HUES48 (cell line): ENCODE measurements around the gene MAP4K4.

Experiments used
- H3K27ac ChIP-seq: one replicate; pipeline ENCODE4 v1.7.0; 2013; ENCODE audit warnings: low read depth, low read length, inconsistent platforms
- H3K27me3 ChIP-seq: 2 replicates; pipeline ENCODE4 v1.6.1; 2013; ENCODE audit warnings: mild to moderate bottlenecking, low read length; ENCODE audit not compliant: control insufficient read depth, insufficient read depth
- H3K36me3 ChIP-seq: 2 replicates; pipeline ENCODE4 v1.6.1; 2013; ENCODE audit warnings: low read length; ENCODE audit not compliant: control insufficient read depth, insufficient read depth
- H3K4me1 ChIP-seq: 2 replicates; pipeline ENCODE4 v1.6.1; 2013; ENCODE audit warnings: mild to moderate bottlenecking, low read length; ENCODE audit not compliant: control insufficient read depth, insufficient read depth
- H3K4me3 ChIP-seq: 2 replicates; pipeline ENCODE4 v1.5.1; 2013; ENCODE audit warnings: mild to moderate bottlenecking, low read depth, low read length
- H3K9ac ChIP-seq: 2 replicates; pipeline ENCODE4 v1.6.1; 2013; ENCODE audit warnings: mild to moderate bottlenecking, low read depth, low read length, moderate library complexity
- H3K9me3 ChIP-seq: 2 replicates; pipeline ENCODE4 v1.6.1; 2013; ENCODE audit warnings: low read length; ENCODE audit not compliant: control insufficient read depth, insufficient read depth

MAP4K4 gene

DNA sequence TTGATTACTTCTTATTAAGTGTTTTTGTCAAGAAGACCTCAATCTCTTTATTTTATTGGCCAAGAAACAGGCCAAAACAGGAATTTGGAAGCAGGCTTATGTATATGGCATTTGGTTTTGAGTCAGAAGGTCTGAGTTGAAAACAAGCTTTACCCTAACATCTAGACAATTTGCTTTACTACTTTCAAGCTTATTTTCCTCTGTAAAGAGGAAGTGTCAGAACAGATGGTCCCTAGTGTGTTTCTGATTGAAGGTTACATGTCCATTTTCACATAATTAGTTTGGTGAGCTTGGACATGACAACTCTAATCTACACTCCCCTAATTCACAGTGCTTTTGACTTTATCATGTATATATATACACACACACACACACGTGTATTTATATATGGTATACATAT lies 19.8 kb upstream of the MAP4K4 start:
- Histone ChIP-seq H3K4me3 (no peak overlapping the region), H3K9ac (no peak overlapping the region), H3K27ac (no peak overlapping the region), H3K27me3 (no peaks in the 10 kb centered on the region), H3K4me1 (no peaks in the 10 kb centered on the region), H3K36me3 (no peaks in the 10 kb centered on the region), H3K9me3 (0 out of 2 replicates have a peak, but pooled peaks cover 3% of the 10 kb centered on the region)

- Histone ChIP-seq H3K36me3 (no peaks in the 10 kb centered on the region), H3K9me3 (no peaks in the 10 kb centered on the region), H3K27ac (no peak overlapping the region), H3K4me1 (no peaks in the 10 kb centered on the region), H3K4me3 (no peak overlapping the region), H3K27me3 (no peaks in the 10 kb centered on the region), H3K9ac (no peak overlapping the region)
Measured at GRCh38 chr2:101678379-101678778, 19.1 kb upstream of the MAP4K4 start.

DNA sequence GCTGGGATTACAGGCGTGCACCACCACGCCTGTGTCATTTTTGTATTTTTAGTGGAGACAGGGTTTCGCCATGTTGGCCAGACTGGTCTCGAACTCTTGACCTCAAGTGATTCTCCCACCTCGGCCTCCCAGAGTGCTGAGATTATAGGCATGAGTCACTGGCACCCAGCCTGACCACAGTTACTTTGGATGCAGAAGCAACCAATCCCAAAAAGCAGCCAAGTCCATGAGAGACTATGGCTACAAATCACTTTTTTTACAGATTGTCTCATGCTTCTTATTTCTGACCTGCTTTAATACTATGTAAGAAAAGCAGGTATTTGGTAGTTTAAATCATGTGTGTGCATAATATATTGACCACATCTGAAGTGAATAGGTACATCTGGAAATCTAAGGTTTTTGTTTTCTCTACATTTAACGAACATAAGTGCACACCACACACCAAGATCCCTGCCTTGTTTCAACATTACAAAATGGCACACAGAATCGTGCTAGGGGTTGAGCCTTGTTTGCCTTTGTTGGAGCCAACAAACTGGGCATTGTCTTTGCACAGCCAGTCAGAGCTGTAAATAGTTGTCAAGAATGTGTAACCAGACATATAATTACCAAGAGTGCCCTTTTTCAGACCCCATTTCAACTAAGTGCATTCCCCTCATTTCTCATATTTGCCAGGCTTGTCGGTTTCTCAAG lies 18.3 kb upstream of the MAP4K4 start:
- H3K9me3 ChIP-seq, result no peaks in the 10 kb centered on the region
- no peak overlapping the region for H3K27ac ChIP-seq
- H3K36me3 ChIP-seq, result no peaks in the 10 kb centered on the region
- no peak overlapping the region for H3K4me3 ChIP-seq
- no peaks in the 10 kb centered on the region for H3K4me1 ChIP-seq
- no peak overlapping the region for H3K9ac ChIP-seq
- H3K27me3 ChIP-seq, result no peaks in the 10 kb centered on the region

DNA sequence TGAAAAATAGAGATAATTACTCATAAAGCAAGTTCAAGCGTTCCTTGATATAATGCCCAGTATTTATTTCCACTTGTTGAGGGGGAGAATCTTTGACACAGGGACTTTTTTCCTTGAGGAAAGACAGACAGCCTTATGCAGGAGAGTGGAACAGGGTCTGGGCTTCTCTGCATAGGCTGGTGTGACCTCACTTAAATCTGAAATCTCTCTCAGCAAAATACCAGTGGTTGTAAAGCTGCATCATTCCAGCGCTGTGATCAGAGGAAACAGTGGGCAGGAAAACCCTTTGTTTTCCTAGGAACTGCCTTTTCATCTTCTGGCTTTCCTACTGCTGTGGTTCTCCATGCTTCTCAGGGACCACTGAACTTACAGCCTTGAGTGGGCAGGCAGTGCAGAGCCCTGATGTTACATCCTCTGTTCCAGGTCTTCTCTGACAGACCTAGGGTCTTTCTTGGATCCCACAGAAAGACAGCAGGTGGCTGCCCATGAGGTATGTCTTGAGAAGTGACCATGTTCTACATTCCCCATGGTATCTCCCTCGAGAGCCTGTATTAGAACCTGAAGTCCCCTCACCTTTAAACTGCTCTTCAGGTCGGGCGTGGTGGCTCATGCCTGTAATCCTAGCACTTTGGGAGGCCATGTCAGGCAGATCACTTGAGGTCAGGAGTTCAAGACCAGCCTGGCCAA lies 17.6 kb upstream of the MAP4K4 start:
- Histone ChIP-seq H3K4me1 (no peaks in the 10 kb centered on the region), H3K27ac (no peak overlapping the region), H3K4me3 (no peak overlapping the region), H3K9ac (no peak overlapping the region), H3K27me3 (no peaks in the 10 kb centered on the region), H3K9me3 (no peaks in the 10 kb centered on the region), H3K36me3 (no peaks in the 10 kb centered on the region)

DNA sequence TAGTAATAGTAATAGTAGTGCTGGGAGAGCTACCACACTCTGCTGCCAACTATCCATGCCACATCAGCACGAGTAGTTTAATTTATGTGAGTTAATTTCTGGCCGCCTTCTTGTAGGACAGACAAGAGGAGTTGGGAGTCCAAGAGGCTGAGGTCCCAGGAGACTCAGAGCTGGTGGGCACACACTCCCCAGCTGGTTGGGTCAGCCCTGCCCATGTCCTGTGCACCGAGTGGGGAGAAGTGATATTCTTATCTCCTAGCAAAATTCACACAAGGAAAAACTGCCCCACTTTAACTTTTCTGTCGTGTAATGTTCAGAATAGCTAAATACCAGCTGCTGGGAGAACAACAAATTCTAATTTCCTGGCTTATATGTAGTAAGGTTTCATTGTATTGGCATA lies 15.2 kb upstream of the MAP4K4 start:
- H3K36me3 ChIP-seq, result no peaks in the 10 kb centered on the region
- no peak overlapping the region for H3K27ac ChIP-seq
- H3K9ac ChIP-seq, result no peak overlapping the region
- H3K9me3 ChIP-seq, result no peaks in the 10 kb centered on the region
- H3K27me3 ChIP-seq, result no peaks in the 10 kb centered on the region
- no peaks in the 10 kb centered on the region for H3K4me1 ChIP-seq
- no peak overlapping the region for H3K4me3 ChIP-seq

- no peaks in the 10 kb centered on the region for H3K4me1 ChIP-seq
- H3K36me3 ChIP-seq, result no peaks in the 10 kb centered on the region
- no peak overlapping the region for H3K27ac ChIP-seq
- no peak overlapping the region for H3K9ac ChIP-seq
- H3K9me3 ChIP-seq, result no peaks in the 10 kb centered on the region
- H3K4me3 ChIP-seq, result no peak overlapping the region
- H3K27me3 ChIP-seq, result no peaks in the 10 kb centered on the region
Measured at GRCh38 chr2:101684313-101684712, 13.2 kb upstream of the MAP4K4 start.

DNA sequence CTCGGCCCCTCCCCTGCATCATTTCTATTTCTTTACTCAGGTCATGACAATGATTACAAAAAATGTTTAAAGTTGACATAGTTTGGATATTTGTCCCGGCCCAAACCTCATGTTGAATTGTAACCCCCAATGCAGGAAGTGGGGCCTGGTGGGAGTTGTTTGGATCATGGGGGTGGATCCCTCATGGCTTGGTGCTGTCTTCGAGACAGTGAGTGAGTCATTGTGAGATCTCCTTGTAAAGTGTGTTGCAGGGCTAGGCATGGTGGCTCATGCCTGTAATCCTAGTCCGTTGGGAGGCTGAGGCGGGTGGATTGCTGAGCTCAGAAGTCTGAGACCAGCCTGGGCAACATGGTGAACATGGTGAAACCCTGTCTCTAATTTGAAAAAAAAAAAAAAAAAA lies 9.2 kb upstream of the MAP4K4 start:
- Histone ChIP-seq H3K4me3 (no peak overlapping the region), H3K9me3 (no peaks in the 10 kb centered on the region), H3K9ac (no peak overlapping the region), H3K27ac (no peak overlapping the region), H3K4me1 (no peaks in the 10 kb centered on the region), H3K27me3 (no peaks in the 10 kb centered on the region), H3K36me3 (no peaks in the 10 kb centered on the region)

DNA sequence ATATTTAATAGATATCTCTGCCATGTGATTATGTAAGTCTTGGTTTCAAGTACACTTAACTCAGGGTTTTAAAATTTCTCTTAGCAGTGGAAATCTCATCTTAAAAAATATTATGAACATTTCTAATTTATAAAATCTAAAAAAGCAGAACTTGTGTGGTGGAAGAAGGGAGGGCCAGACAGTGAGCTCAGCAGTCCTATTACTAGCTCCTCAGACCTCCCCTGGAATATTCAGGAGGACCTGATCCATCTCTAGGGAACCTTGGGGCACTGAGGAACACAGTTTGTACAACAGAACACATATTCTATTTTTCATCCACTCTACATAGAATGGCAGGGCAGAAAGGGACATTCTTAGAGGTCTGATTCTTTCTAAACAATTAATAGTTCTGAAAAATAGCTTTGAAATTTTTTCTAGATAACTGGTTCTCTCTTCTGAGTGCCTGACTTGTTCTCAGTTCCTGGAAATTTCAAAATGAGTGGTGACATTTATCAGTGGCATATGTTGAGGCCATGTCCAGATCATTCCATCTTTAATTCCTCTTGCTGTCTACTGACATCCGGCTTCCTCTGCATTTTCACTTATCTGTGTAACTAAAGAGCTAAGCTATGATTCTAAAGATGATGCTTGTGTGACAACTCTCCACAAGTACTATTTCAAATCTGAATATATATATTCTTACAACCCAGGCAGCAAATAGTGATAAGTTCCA lies 8.2 kb upstream of the MAP4K4 start:
- no peaks in the 10 kb centered on the region for H3K27me3 ChIP-seq
- no peak overlapping the region for H3K27ac ChIP-seq

DNA sequence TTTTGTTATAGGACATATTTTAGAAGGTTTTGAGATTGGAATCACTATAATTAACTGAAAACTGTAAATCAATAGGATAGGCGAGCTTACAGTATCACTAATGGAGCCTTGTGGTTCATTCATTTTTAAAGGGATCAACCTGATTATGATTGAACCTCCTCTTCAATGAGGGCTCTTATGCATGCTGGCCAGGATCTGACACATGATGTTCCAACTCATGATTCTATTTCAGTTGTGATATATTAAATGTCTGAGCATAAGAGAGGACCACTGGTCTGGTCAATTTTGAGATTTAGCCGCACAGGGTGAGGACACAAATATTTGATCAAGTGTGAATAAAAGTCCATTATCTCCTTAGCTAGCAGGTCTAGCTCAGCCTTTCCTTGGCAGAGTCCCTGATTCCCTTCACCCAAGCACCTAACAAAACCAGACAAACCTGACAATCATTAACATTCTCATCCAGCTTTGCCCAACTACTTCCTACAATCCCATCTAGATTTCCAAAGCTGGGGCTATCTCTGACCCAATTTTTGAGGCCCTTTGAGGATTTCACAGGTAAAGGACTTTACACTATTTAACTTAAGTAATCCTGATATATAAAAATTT lies 6.9 kb upstream of the MAP4K4 start:
- Histone ChIP-seq H3K27ac (no peak overlapping the region), H3K27me3 (no peaks in the 10 kb centered on the region), H3K4me3 (no peak overlapping the region), H3K9ac (no peak overlapping the region), H3K9me3 (no peaks in the 10 kb centered on the region), H3K36me3 (no peaks in the 10 kb centered on the region), H3K4me1 (no peaks in the 10 kb centered on the region)

More for the DNA sequence above, 8.2 kb upstream of the MAP4K4 start:
- no peaks in the 10 kb centered on the region for H3K9me3 ChIP-seq
- H3K36me3 ChIP-seq, result no peaks in the 10 kb centered on the region
- no peaks in the 10 kb centered on the region for H3K4me1 ChIP-seq
- H3K9ac ChIP-seq, result no peak overlapping the region
- no peak overlapping the region for H3K4me3 ChIP-seq

DNA sequence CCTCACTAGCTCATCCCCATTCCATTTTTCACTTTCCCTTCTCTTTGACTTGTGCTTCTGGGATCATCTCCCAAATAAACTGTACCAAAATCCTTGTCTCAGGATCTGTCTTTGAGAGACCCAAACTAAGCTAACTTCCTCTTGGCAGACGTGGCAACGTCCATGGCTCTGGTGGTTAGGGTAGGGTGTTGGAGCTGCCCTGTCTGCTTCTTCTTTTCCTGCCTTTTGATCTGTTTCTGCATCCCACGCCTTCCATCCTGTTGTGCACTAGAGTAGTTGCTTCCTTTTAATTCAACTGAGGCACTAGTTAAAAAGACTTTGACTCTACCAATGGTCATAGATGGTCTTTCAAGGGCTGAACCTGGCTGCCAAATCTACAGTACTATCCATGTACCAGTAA lies 5.5 kb upstream of the MAP4K4 start:
- Histone ChIP-seq H3K4me3 (no peak overlapping the region), H3K9me3 (no peaks in the 10 kb centered on the region), H3K27ac (no peak overlapping the region), H3K9ac (no peak overlapping the region), H3K27me3 (no peaks in the 10 kb centered on the region), H3K36me3 (no peaks in the 10 kb centered on the region), H3K4me1 (peaks cover 7% of the 10 kb centered on the region)

DNA sequence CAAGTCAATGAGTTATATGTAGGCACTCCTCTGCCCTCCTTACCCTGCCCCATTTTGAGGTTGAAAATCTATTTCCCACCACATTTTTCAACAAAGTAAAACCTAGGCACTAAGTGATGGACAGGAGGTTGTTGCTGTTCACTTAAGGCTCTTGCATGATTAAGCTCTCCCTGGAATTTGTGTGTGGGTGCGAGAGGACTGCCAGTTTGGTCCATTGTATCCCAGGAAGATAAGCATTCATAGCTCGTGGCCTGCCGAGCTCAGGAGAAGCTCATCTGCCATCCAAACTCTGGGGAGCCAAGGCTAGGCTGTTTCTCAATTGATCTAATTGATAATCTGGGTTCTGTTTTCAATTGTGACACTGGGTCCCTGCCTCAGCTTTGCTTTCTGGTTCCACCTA lies 4.7 kb upstream of the MAP4K4 start:
- H3K27me3 ChIP-seq, result no peaks in the 10 kb centered on the region
- H3K9me3 ChIP-seq, result no peaks in the 10 kb centered on the region
- H3K27ac ChIP-seq, result no peak overlapping the region
- H3K36me3 ChIP-seq, result no peaks in the 10 kb centered on the region
- peaks cover 7% of the 10 kb centered on the region for H3K4me1 ChIP-seq
- no peak overlapping the region for H3K9ac ChIP-seq
- H3K4me3 ChIP-seq, result no peak overlapping the region
